Endothelial cell of hepatic sinusoid (primary cell): Measurements from ENCODE around the gene VWC2.

Source experiments
- in situ Hi-C: cut with HindIII; loops from 2 replicates; pipeline ENCODE4 v1.10.0; 2017; ENCODE audit warnings: low sequenced_read_pairs

Gene VWC2

DNA sequence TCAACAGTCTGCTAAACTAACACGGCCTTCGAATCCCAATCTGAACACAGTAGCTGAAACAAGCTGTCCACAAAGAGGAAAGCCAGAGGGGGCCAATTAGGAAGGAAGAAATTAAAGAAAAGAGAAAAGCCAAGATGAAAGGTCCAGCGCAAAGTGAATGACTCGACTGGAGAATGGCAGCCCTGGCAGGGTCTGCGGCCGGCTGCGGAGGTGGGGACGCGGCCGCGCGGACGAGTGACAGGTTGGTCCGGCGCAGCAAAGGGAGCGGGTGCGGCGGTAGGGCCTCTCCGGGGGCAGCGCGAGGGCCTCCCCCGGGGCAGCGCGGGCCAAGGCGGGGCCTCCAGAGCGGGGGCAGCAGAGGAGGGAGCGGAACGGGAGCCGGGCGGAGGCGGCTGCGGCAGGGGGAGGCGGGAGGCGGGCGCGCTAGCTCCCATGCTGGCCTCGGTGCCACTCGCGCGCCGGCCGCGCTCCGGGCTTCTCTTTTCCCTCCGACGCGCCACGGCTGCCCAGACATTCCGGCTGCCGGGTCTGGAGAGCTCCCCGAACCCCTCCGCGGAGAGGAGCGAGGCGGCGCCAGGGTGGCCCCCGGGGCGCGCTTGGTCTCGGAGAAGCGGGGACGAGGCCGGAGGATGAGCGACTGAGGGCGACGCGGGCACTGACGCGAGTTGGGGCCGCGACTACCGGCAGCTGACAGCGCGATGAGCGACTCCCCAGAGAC is at the start of gene VWC2:
VWC2 (plus strand) TSS at position 421 of the 718 bp plus-strand sequence. CDS start 1,798 bp downstream, outside the sequence.
- in situ Hi-C loops = no loop called here

DNA sequence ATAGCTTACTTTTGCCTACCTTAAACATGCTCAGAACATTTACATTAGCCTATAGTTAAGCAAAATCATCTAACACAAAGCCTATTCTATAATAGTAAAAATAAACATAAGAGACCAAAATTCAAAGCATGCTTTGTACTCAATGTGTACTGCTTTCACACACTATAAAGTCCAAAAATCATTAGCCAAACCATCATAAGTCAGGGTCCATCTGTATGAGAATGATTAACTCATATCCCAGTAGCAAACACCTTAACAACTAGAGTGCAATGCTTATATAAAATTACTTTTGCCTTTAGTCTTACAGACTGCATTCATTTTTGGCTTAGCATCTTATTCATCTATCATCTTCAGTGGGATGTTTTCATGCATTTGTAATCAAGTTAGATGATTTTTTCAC is 49.4 kb upstream of the VWC2 start:
- in situ Hi-C loops = no loop called here

DNA sequence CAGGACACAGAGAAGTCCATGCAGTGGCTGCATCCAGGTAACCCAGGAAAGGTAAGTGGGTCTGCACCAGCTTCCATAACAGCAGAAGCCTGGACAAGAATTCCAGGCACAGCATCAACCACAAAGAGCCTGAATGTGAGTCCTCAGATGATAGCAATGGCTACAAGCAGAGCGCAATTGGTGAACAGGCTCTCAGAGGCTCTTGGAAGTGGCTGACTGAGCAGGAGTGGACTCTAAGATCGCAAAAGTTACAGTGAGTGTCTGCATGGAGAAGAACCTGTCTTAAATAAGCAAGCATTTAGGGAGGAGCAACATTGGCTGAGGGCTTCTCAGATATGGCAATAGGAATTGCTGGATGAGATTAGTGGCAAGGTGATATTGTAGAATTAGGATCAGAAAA is 41.6 kb upstream of the VWC2 start:
- in situ Hi-C loops = no loop called here

DNA sequence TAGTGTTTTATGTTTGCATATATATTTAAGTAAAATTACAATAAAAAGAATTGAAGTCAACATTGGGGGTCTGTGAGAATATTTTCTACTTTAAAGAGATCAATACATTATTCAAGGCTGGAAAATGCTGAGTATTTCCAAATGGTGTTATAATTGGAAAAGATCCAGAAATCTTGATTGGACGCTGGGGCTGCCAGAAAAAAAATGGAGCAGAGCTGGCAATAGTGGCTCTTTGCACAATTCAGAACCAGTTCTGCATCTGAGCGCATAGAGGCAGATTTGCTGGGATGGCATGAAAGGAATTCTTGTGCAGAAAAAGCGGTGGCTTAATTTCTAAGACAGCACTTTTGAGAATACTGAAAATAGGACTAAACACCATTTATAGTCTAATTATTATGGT is 10.8 kb upstream of the VWC2 start:
- in situ Hi-C loops = no loop called here

DNA sequence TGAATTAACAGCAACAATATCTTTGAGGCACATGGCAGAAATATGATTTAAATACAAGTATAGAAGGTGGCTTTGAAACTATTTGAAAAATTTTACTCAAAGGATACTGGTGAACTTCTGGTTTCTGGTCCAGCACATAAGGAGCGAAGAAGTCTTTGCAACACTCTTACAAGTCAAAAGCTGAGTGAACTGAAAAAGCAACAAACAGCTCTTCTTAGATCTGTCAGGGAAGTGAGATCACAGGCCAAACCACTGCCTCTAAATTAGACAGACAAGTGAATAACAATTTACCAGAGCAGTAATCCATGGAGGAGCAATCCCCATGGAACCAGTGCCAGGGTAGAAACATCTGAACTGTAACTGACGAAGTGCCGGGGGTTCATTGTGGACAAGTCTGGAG is 9.6 kb upstream of the VWC2 start:
- in situ Hi-C loops = no loop called here

DNA sequence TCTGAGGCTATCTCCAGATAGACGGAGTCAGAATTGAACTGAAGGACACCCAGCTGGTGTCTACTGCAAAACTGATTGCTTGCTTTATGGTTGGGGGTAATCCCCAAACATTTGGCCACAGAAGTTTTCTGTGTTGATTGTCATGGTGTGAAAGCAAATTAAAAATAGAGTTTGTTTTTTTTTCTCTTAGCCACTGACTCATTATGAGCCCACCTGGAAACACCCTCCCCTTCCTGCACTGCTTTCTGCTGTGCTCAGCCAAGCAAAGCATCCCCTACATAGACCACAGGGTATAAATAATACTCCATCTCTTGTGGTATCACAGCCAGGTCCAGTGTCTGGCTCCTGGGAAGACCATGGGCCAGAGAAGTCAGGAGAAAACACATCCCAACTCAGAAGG is 6.5 kb upstream of the VWC2 start:
- in situ Hi-C loops = no loop called here

DNA sequence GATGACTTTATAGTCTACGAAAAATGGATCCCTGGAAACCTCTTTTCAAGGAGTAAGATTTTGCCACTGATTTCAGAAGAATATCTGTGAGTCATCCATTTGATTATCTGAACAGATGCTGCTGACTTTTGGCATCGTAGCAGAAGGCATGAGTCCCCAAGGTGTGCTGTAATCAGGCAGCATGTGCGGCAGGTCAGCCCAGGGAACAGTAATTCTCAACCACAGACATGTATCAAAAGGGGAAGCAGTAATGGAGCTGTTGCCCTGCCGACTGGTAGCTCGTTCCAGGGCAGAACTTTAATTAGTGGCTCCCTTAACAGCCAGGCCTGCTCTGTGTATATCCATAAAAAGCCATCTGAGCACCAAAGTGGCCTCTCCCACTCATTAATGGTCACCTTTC is 5.7 kb upstream of the VWC2 start:
- in situ Hi-C loops = no loop called here

DNA sequence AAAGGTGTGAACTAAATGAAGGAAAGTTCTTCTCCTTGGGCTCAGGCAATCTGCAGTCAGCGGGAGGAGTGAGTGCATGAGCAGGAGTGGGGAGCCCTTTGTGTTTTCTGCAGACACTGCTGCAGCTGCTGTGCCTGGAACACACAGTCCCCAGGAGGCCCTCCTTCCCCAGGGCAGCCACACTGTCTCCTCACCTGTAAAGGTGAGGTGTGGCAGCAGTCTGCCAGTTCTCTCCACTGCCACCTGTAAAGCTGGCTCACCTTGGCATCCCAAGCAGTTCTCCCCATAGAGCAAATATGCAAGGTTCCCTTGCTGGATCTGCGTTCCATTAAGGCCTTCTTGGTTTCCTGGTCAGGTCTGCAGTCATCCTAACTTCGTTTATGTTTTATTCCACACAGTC is 5.2 kb upstream of the VWC2 start:
- in situ Hi-C loops = no loop called here

DNA sequence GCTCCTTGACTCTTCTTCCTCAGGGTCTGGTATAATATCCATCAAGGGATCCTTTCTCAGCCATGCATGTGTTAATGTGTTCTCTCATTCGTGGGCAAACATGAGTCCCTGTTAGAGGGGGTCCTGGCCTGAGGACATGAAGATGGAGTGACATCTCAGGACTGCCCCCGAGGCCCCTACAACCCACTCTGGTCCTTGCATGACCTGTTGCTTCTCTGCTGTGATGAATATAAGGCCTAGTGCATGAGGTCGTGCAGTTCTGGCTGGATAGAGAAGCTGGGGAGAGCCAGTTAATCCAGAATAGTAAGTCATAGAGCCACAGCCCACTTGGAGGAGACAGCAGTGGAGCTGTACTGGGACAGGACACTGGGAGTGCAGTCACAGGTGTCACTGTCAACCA is 4.6 kb upstream of the VWC2 start:
- in situ Hi-C loops = no loop called here

DNA sequence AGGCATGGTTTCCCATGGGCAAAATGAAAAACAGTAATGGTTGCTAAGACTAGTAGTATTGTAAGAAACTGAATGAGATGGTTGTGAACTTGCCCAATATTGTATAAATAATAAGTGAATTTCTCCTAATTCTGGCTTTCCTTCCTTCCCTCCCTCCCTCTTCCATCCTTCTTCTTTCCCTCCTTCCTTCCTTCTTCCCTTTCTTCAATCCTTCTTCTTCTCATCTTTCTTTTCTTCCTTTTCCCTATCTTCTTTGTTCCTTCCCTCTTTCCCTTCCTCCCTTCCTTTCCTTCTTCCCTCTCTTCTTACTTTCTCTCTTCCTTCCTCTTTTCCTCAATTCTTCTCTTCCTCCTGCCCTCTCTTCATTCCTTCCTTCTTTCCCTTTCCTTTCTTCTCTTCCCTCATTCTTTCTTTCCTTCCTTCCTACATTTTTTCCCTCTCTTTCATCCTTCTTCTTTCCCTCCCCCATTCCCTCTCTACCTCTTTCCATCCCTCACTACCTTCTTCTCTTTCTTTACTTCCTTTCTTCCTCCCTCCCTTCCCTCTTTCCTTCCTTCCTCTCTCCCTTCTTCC is 4.1 kb upstream of the VWC2 start:
- in situ Hi-C loops = no loop called here

DNA sequence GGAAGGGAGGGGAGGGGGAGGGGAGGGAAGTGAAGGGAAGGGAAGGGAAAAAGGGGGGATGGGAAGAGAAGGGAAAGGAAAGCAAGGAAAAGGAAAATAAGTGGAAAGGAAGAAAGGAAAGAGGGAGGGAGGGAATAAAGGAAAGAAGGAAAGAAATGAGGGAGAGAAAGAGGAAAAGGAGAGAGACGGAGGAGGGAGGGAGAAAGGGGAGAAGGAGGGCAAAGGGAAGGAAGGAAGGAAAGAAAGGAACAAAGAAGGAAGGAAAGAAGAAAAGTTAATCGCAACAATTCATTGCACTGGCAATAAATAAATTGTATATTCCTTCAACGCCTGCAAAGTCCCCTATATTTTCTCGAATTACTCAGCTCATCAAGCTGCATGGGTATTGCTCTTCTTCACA is 2.6 kb upstream of the VWC2 start:
- in situ Hi-C loops = no loop called here

DNA sequence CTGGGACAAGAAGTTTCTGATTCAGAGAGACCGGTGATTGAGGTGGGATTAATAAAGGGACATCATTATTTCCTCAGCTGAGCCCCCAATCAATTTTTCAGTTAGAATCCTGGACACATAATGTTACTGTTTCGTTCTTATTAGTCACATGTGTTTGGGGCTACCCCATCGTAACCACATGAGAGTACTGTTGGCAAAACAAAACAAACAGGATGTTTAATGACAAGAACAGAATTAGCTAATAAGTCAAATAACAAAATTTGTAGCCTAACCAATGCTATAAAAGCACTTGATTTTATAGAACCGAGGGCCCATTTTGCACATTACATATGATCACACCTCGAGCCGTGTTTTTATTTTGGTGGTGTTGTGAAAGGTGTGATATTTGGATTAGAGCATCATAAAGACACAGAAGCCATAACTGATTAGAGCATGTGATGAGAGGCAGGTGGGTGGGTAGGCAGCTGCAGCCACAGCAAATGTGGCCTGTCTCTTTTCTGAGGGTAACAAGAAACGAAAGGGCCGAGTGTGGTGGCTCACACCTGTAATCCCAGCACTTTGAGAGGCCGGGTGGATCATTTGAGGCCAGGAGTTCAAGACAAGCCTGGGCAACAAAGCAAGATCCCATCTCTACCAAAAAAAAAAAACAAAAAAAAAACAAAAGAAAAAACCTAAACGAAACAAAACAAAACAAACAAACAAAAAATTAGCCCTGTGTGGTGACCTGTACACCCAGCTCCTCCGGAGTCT is 1.8 kb upstream of the VWC2 start:
- in situ Hi-C loops = no loop called here

DNA sequence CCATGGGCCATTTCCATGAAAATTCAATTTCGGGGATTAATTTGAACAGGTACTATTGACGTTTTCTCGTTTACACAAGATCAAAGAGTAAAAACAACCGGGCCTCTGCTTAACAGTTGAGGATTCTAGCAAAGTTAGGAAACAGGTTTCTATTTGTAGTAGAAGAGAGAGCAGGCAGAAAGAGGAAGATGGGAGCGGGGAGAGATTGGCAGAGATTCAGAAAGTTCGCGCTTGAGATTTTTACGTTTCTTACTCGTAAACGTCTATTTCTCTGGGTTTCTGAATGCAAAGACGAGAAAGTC is 571 bp upstream of the VWC2 start:
- in situ Hi-C loops = no loop called here

DNA sequence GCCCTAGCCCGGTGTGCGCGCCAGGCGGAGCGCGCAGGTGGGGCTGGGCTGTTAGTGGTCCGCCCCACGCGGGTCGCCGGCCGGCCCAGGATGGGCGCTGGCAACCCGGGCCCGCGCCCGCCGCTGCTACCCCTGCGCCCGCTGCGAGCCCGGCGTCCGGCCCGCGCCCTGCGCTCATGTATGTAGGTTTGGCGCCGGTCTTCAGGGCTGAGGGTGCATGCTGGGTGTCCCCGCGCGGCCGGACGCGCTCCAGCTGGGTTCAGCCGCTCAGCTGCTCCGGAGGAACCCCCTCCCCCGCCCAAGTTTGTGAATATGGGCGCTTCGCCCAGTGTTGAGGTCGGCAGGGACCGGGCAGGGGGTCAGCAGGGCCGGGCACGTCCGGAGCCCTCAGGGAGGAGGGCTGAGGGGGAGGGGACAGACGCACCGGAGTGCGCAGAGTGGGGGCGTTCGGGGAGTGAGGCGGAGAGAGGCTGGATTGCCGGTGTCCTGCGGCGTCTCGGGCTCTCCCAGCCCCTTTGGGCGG is 559 bp downstream of the VWC2 start:
- in situ Hi-C loops = no loop called here

DNA sequence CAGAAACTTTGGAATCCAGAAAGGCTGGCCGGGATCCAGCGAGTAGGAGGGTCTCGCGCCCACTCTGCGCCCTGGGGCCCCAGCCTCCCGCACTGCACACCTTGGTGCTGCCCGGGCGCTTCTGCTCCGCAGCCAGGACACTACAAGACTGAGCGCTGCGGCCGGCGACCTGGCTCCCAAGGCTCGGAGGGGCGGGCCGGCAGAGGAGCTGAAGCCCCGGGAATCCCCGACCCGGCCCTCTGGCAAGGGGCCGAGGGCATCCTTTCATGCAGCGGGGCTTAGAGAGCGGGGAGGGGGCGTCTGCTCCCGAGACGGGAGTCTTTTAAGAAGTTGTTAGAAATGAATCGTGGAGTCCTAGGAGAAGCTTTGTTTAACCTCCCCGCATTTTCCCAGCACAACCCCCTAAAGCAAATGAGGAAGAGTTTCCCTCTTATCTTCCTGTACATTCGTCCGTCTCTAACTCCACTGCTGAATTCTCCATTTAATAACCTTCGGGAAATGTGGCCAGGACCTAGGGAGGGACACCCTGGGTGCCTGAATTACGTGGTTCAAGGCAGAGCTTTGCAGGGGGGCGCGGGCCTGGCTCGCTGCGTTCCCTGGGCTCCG is 1.1 kb downstream of the VWC2 start:
- in situ Hi-C loops = no loop called here

DNA sequence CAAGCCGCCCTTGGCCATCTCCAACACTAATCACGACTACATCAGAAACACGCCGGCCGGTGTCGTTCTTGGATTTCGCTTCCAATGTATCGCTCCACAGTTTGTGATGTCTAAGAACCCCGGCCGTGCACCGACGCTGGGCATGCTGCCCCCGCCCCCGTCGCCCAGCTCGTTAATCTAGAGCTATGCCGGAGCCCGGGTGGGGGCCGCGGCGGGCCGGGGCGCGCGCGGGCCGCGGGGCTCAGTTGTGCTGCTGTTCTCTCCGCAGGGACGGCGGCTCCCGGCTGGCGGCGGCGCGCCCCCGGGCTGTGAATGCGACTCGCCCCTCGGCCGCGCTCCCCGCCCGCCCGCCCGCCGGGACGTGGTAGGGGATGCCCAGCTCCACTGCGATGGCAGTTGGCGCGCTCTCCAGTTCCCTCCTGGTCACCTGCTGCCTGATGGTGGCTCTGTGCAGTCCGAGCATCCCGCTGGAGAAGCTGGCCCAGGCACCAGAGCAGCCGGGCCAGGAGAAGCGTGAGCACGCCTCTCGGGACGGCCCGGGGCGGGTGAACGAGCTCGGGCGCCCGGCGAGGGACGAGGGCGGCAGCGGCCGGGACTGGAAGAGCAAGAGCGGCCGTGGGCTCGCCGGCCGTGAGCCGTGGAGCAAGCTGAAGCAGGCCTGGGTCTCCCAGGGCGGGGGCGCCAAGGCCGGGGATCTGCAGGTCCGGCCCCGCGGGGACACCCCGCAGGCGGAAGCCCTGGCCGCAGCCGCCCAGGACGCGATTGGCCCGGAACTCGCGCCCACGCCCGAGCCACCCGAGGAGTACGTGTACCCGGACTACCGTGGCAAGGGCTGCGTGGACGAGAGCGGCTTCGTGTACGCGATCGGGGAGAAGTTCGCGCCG is 1.9 kb downstream of the VWC2 start:
- in situ Hi-C loops = no loop called here

DNA sequence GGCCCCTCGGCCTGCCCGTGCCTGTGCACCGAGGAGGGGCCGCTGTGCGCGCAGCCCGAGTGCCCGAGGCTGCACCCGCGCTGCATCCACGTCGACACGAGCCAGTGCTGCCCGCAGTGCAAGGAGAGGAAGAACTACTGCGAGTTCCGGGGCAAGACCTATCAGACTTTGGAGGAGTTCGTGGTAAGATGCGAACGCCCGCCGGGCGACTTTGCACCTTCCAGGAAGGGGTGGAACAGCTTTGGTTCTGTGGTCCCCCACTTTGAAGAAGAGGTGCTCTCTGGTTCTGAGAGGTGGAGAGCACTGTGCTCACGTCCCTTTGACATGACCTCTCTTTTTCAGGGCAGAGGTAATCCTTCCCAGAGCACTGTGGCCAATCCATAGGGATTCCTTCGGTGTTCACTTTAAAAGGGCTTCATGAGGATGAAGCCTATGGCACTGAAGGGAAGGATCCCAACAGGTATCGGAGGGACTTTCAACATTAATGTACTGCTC is 2.6 kb downstream of the VWC2 start:
- in situ Hi-C loops = no loop called here

DNA sequence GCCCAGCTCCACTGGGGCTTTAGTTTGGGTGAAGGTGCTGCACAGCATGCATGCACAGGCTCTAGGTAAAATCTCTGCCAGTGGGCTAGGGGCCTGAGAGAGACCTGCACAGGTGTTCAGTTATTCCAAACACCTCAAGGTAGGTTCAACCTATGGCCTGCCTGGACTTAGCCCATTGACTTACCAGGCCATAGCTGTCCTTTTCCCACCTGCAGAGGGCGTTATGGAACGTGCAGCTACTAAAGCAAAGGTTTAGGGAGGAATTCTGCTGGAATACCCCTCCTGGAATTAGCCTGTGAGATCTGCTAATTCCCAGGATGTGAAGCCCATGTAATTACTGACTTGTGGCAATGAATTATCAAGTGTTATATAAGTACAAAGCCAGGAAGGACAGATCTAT is 3.6 kb downstream of the VWC2 start:
- in situ Hi-C loops = no loop called here

DNA sequence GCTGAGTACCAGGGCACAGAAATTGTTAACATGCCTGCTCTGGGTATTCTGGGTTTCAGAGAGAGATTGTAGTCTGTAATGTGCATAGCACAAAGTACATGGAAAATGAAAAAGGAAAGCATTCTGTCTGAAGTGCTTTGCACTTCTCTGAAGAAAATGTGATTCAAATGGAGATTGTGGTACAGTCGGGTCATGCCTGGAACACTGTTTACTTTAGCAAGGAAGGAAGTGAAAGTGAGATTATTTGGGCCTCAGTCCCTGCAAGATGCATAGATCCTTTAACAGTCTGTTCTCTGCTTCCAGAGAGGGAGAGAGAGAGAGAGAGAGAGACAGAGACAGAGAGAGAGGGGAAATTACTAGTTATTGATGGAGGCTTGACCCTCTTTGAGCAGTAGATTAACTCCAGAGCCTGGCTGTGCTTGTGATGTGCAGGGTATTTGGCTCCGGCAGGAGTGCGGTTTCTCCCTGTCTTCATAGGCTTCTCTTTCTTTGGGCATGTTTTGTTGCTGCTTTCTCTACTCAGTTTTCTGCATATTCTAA is 5.4 kb downstream of the VWC2 start:
- in situ Hi-C loops = no loop called here

DNA sequence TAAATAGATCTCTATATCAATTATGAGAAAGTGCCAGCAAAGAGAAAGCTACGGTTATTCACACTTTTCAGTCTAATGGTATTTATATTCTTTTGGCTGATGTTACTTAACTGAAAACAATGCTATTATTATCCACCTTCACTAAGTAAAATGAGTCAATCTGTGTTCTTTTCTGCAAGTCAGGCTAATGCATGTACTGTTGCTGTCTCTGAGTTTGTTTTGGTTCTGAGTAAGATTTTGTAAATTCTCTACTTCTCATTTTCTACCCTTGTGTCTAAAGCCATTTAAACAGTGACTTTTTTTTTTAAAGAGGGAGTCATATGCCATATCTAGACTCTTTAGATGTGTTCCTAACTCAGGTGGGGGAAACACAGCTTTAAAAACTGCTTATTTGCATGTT is 7.5 kb downstream of the VWC2 start:
- in situ Hi-C loops = no loop called here
